Tibial nerve (tissue), 4 donors: ENCODE measurements around the gene ARHGAP1. TPM values are rescaled to one million over a fixed set of nuclear protein-coding genes. Genes with fewer than 3 reads are reported as not detected.

Source experiments
- DNase-seq, 2 donors: peaks; one replicate each; pipeline ENCODE4 v3.0.0-alpha.2; 2019; ENCODE audit warnings: low spot score in 2 of 2
- H3K27ac ChIP-seq, 4 donors: fragments of 200-600 bp; sonication (generic) in 3 of 4; one replicate each; pipeline ENCODE4 v1.5.1; 2017 to 2019; ENCODE audit warnings: mild to moderate bottlenecking in 1 of 4
- H3K27me3 ChIP-seq, 2 donors: fragments of 200-600 bp; sonication (generic) in 1 of 2; one replicate each; pipeline versions ENCODE4 v1.5.1 to v1.6.0; 2017 to 2019
- H3K36me3 ChIP-seq, 3 donors: fragments of 200-600 bp; sonication (generic); one replicate each; pipeline ENCODE4 v1.5.1; 2018 to 2019
- H3K4me1 ChIP-seq, 4 donors: fragments of 200-600 bp; sonication (generic) in 3 of 4; one replicate each; pipeline ENCODE4 v1.5.1; 2017 to 2019
- H3K4me3 ChIP-seq, 4 donors: fragments of 200-600 bp; sonication (generic) in 3 of 4; one replicate each; pipeline ENCODE4 v1.5.1; 2017 to 2019; ENCODE audit warnings: mild to moderate bottlenecking in 1 of 4, moderate library complexity in 1 of 4
- H3K9me3 ChIP-seq, 4 donors: fragments of 200-600 bp; sonication (generic) in 3 of 4; one replicate each; pipeline ENCODE4 v1.5.1; 2017 to 2019
- EP300 ChIP-seq, 2 donors: sonication (generic); formaldehyde crosslinking; IDR thresholded peaks; one replicate each; pipeline ENCODE4 v1.6.1; 2017; ENCODE audit warnings: antibody characterized with exemption in 2 of 2, mild to moderate bottlenecking in 1 of 2
- POLR2A ChIP-seq, 2 donors: fragments of 450-650 bp; IDR thresholded peaks; one replicate each; pipeline ENCODE4 v1.6.1; 2017; ENCODE audit warnings: antibody characterized with exemption in 2 of 2, mild to moderate bottlenecking in 2 of 2, moderate library complexity in 2 of 2
- whole genome bisulfite sequencing, 2 donors: methylation state at CpG; one replicate each; pipeline ENCODE4 v1.1.5; 2018; 5-methylcytosine and 5-hydroxymethylcytosine counted together
- total RNA-seq, 4 donors: library from RNA; depleted of rRNA; stranded (reverse); fragments of >200 nt; gene quantifications; one replicate each; pipeline ENCODE4 v1.1.0, GENCODE V29; 2016
- TF ChIP-seq, protein P1 (sequence below), 5 experiments: fragments of 200-600 bp in 3 of 5; fragments of 450-650 bp in 2 of 5; sonication (generic) in 3 of 5; IDR thresholded peaks; one replicate each; pipeline ENCODE4 v1.5.1; 2016 to 2019; ENCODE audit warnings: antibody characterized with exemption in 5 of 5, mild to moderate bottlenecking in 3 of 5, moderate library complexity in 2 of 5

Gene ARHGAP1
- total RNA-seq, 4 donors from 2014 or later, result 47.9 to 83.0 (median 59.8) TPM

DNA sequence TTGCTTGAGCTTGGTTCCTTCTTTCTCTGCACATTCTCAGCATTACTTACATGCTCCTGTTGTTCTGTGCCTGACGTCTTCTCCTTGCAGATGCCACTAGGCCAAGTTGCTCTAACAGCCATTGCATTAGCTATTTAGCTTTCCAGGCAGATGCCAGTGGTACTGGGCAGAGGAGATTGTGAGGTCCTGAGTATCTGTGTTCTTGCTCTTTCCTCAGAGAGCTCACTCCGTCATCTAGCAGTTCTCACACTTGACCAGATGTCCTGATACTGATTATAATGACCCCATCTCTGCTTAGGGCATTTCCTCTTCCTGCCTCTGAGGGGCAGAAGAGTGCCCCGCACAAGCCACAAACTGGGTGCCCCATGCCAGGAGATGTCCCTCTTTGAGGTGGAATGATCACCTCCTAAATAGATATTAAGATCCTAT is 30.7 kb downstream of the ARHGAP1 start:
- Histone ChIP-seq H3K36me3 (peaks cover 2 to 94% (median 24%) of the 10 kb centered on the region in 3 donors), H3K27ac (peak overlapping the region in 2 of 4 donors; percentile 82 to 84), H3K9me3 (no peaks in the 10 kb centered on the region), H3K4me1 (peaks cover 0 to 75% (median 25%) of the 10 kb centered on the region in 4 donors), H3K27me3 (no peaks in the 10 kb centered on the region), H3K4me3 (no peak overlapping the region)
- WGBS, 2 donors, result 70 to 73% methylated on average over 3 of the region's 3 CpGs
- TF ChIP-seq, protein P1, sequence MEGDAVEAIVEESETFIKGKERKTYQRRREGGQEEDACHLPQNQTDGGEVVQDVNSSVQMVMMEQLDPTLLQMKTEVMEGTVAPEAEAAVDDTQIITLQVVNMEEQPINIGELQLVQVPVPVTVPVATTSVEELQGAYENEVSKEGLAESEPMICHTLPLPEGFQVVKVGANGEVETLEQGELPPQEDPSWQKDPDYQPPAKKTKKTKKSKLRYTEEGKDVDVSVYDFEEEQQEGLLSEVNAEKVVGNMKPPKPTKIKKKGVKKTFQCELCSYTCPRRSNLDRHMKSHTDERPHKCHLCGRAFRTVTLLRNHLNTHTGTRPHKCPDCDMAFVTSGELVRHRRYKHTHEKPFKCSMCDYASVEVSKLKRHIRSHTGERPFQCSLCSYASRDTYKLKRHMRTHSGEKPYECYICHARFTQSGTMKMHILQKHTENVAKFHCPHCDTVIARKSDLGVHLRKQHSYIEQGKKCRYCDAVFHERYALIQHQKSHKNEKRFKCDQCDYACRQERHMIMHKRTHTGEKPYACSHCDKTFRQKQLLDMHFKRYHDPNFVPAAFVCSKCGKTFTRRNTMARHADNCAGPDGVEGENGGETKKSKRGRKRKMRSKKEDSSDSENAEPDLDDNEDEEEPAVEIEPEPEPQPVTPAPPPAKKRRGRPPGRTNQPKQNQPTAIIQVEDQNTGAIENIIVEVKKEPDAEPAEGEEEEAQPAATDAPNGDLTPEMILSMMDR (IDR thresholded peaks at IDR 0.05), result peak in 1 of 5 experiments; percentile 9
- TF ChIP-seq EP300 (IDR thresholded peaks at IDR 0.05), result no peak
- no peak for DNase-seq

DNA sequence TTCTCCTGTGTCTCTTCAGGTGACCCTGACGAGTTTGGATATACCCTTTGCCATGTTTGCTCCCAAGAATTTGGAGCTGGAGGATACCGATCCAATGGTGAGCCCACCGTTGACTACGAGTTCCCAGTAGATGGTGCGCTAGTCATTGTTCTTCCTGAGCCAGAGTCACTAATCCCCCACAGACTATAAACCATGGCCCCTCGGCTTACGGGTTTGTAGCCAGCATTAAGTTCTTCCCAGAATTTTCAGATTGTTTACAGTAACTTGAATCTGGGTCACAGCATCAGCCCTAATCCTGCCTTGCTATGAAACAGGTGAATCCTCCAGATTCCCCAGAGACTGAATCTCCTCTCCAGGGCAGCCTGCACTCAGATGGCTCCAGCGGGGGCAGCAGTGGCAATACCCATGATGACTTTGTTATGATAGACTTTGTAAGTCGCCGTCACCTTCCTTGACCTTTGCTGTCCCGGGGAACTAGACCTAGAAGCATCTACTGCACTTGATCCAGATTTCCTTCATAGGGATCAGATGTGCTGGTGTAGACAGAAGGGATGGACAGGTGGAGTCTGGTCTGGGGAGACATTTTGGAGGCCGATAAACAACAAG is 31.8 kb downstream of the ARHGAP1 start:
- TF ChIP-seq EP300 (IDR thresholded peaks at IDR 0.05), result no peak
- TF ChIP-seq, protein P1 (IDR thresholded peaks at IDR 0.05), result no peak
- TF ChIP-seq POLR2A (IDR thresholded peaks at IDR 0.05), result no peak
- Histone ChIP-seq H3K27ac (peak overlapping the region in 3 of 4 donors; percentile 71 to 84 (median 82)), H3K9me3 (no peaks in the 10 kb centered on the region), H3K4me3 (no peak overlapping the region), H3K27me3 (no peaks in the 10 kb centered on the region), H3K36me3 (peaks cover 2 to 97% (median 24%) of the 10 kb centered on the region in 3 donors), H3K4me1 (peaks cover 0 to 70% (median 19%) of the 10 kb centered on the region in 4 donors)
- 89 to 93% methylated on average over 12 of the region's 12 CpGs for WGBS, 2 donors
- no peak for DNase-seq

DNA sequence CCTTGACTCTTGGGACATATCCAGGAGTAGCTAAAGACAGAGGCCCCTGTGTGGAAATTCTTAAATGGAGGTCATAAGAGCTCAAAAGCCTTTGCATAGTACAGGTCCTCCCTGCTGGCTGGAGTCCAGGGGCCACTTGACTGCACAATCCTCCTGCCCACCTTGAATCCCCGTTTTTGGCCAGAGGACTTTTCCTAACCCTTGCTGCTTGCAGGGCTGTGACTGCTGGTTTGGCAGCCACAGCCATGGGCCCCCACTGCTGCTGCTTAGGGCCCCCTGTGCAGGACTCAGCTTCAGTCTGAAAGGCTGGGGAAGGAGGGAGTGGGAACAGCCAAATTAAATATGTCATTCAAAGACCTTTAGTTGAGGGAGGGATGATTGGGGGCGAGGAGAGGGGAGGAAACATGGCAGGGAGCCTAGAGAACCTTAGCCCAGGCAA is 33.4 kb downstream of the ARHGAP1 start:
- Histone ChIP-seq H3K36me3 (peaks cover 2 to 95% (median 24%) of the 10 kb centered on the region in 3 donors), H3K4me3 (no peak overlapping the region), H3K9me3 (no peaks in the 10 kb centered on the region), H3K4me1 (peaks cover 0 to 73% (median 19%) of the 10 kb centered on the region in 4 donors), H3K27ac (peak overlapping the region; percentile 55 to 84 (median 76)), H3K27me3 (no peaks in the 10 kb centered on the region)
- peak; percentile 54 to 55 for DNase-seq
- 38 to 39% methylated on average over 2 of the region's 2 CpGs for WGBS, 2 donors
- TF ChIP-seq EP300 (IDR thresholded peaks at IDR 0.05), result no peak
- TF ChIP-seq POLR2A (IDR thresholded peaks at IDR 0.05), result no peak
- TF ChIP-seq, protein P1 (IDR thresholded peaks at IDR 0.05), result no peak

DNA sequence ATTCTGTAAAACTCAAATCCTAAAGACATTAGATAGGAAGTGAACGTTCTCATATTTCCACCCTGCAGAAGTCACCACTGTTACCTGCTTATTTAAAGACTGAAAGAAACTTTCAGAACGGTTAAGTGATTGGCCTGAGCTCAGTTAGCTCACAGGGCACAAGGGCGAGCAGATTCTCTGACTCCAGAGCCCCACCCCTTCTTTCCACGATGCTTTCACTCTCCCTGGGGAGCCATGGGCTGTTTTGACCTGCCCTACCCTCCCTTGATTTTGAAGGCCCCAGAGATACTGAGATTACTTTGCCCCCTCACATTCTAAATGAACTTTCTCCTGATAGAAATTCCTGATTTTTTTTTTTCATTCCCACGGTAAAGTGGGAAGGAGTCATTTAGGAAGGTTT is 33.9 kb downstream of the ARHGAP1 start:
- H3K27ac ChIP-seq, result peak overlapping the region; percentile 55 to 84 (median 76)
- WGBS, 2 donors, result 40 to 42% methylated on average over 5 of the region's 5 CpGs
- peaks cover 2 to 94% (median 24%) of the 10 kb centered on the region in 3 donors for H3K36me3 ChIP-seq
- no peak overlapping the region for H3K4me3 ChIP-seq
- peaks cover 0 to 73% (median 19%) of the 10 kb centered on the region in 4 donors for H3K4me1 ChIP-seq
- no peaks in the 10 kb centered on the region for H3K27me3 ChIP-seq
- peak; percentile 66 to 72 for DNase-seq
- TF ChIP-seq, protein P1 (IDR thresholded peaks at IDR 0.05), result no peak
- TF ChIP-seq POLR2A (IDR thresholded peaks at IDR 0.05) (no peak), EP300 (IDR thresholded peaks at IDR 0.05) (peak in 1 of 2 donors; percentile 58)
- no peaks in the 10 kb centered on the region for H3K9me3 ChIP-seq

DNA sequence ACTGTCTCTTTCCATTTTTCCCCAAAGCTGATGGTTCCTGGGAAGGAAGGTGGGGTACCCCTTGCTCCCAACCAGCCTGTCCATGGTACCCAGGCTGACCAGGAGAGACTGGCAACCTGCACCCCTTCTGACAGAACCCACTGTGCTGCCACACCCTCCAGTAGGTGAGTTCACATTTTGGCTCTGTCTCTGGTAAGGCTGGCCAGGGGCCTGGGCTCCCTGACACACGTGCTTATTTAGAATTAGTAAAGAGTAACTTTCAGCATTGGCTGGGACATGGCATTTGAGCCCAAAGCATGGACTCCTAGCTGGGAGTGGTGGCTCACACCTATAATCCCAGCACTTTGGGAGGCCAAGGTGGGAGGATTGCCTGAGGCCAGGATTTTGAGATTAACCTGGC is 35.1 kb downstream of the ARHGAP1 start:
- no peaks in the 10 kb centered on the region for H3K9me3 ChIP-seq
- peak overlapping the region in 3 of 4 donors; percentile 55 to 84 (median 82) for H3K27ac ChIP-seq
- peaks cover 0 to 72% (median 19%) of the 10 kb centered on the region in 4 donors for H3K4me1 ChIP-seq
- H3K36me3 ChIP-seq, result peaks cover 2 to 93% (median 24%) of the 10 kb centered on the region in 3 donors
- 82 to 91% methylated on average over 1 of the region's 1 CpG for WGBS, 2 donors
- DNase-seq, result no peak
- no peak overlapping the region for H3K4me3 ChIP-seq
- no peaks in the 10 kb centered on the region for H3K27me3 ChIP-seq
- TF ChIP-seq EP300 (IDR thresholded peaks at IDR 0.05) (no peak), POLR2A (IDR thresholded peaks at IDR 0.05) (no peak)
- TF ChIP-seq, protein P1 (IDR thresholded peaks at IDR 0.05), result no peak
